Glutamatergic neuron (in vitro differentiated cells): Measurements from ENCODE around the gene CARD14. TPM values are rescaled to one million over a fixed set of nuclear protein-coding genes. Genes with fewer than 3 reads are reported as not detected.

Source experiments
- DNase-seq: peaks from one replicate; pipeline ENCODE4 v3.0.0; 2022
- H3K27ac Mint-ChIP-seq: one replicate; pipeline ENCODE4 v1.8.0; 2020; ENCODE audit warnings: mild to moderate bottlenecking, mixed read lengths, inconsistent platforms; ENCODE audit not compliant: unreplicated experiment
- H3K27me3 Mint-ChIP-seq: one replicate; pipeline ENCODE4 v1.8.0; 2020; ENCODE audit warnings: mild to moderate bottlenecking, moderate library complexity, mixed read lengths, inconsistent platforms; ENCODE audit not compliant: unreplicated experiment
- H3K36me3 Mint-ChIP-seq: one replicate; pipeline ENCODE4 v1.8.0; 2020; ENCODE audit warnings: mild to moderate bottlenecking, mixed read lengths, inconsistent platforms; ENCODE audit not compliant: unreplicated experiment
- H3K4me1 Mint-ChIP-seq: one replicate; pipeline ENCODE4 v1.8.0; 2020; ENCODE audit warnings: mild to moderate bottlenecking, low read depth, mixed read lengths, inconsistent platforms; ENCODE audit not compliant: unreplicated experiment
- H3K4me3 Mint-ChIP-seq: one replicate; pipeline ENCODE4 v1.8.0; 2020; ENCODE audit warnings: mild to moderate bottlenecking, mixed read lengths, inconsistent platforms; ENCODE audit not compliant: unreplicated experiment
- H3K9me3 Mint-ChIP-seq: one replicate; pipeline ENCODE4 v1.8.0; 2020; ENCODE audit warnings: mild to moderate bottlenecking, moderate library complexity, mixed read lengths, inconsistent platforms; ENCODE audit not compliant: unreplicated experiment
- total RNA-seq: library from RNA; stranded (reverse); fragmentation: NEBNext Ultra II Directional; extraction: Animal tissue kit (Norgen Biotek cat#: 25700); gene quantifications from one replicate; pipeline ENCODE4 v1.2.1, GENCODE V29; 2021; ENCODE audit not compliant: unreplicated experiment
- TF ChIP-seq, protein P1 (sequence below): fragments of 200-600 bp; sonication (generic); IDR thresholded peaks from one replicate; pipeline ENCODE4 v1.5.0; 2021; ENCODE audit not compliant: partially characterized antibody, unreplicated experiment

The CARD14 gene
- total RNA-seq, 1 donor from 2014 or later = 1.1 TPM

DNA sequence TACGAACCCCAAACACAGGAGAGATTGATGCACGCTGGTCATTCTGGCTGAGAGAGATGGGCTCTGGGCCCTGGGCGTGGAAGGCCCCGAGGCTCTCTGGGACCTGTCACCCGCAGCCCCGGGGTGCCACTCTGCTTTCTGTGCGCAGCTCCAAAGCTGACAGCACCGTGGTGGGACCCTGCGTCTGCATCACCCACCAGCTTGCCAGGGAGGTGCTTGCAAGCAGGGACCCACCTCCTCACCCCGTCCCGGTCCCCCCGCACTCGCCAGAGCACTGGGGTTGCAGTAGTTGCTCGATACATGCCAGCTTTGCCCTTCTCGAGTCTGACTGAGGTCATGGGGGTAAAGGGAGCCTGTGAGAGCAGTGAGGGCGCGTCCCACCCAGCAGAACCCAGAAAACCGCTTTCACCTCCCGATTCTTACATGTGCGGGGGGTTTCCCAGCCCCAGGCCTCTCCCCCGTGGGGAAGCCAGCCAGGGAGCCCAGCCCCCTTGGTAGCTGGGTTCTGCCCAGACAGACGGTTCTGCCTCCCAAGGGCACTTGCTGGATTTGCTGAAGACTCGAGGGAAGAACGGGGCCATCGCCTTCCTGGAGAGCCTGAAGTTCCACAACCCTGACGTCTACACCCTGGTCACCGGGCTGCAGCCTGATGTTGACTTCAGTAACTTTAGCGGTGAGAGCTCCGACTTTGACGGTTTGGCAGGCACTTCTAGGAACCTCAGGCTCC, 12.5 kb downstream of the CARD14 start:
- peaks cover 4% of the 10 kb centered on the region for H3K4me1 Mint-ChIP-seq
- H3K4me3 Mint-ChIP-seq = no peak overlapping the region
- H3K27me3 Mint-ChIP-seq = peaks cover 4% of the 10 kb centered on the region
- TF ChIP-seq, protein P1, sequence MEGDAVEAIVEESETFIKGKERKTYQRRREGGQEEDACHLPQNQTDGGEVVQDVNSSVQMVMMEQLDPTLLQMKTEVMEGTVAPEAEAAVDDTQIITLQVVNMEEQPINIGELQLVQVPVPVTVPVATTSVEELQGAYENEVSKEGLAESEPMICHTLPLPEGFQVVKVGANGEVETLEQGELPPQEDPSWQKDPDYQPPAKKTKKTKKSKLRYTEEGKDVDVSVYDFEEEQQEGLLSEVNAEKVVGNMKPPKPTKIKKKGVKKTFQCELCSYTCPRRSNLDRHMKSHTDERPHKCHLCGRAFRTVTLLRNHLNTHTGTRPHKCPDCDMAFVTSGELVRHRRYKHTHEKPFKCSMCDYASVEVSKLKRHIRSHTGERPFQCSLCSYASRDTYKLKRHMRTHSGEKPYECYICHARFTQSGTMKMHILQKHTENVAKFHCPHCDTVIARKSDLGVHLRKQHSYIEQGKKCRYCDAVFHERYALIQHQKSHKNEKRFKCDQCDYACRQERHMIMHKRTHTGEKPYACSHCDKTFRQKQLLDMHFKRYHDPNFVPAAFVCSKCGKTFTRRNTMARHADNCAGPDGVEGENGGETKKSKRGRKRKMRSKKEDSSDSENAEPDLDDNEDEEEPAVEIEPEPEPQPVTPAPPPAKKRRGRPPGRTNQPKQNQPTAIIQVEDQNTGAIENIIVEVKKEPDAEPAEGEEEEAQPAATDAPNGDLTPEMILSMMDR = no peak
- peaks cover 6% of the 10 kb centered on the region for H3K9me3 Mint-ChIP-seq
- no peak for DNase-seq
- no peaks in the 10 kb centered on the region for H3K36me3 Mint-ChIP-seq
- H3K27ac Mint-ChIP-seq = no peak overlapping the region

DNA sequence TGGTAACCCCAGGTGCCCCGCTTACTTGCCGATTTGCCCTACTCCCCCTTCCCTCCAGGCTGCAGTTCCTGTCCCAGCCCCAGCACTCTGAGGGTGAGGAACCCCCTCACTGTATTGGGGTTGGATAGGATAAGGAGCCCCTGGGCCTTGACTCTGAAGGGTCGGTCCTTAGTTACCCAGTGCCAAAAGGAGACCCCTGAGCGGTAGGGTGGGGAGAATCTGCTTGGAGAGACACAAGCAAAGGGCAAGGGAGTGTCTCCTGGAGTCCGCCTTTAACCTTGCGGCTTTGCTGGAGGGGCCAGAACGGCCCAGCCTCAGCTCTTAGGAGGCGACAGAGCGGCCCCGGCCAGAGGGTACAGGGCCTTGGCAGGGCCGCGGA, 13.0 kb downstream of the CARD14 start:
- H3K27ac Mint-ChIP-seq = no peak overlapping the region
- H3K27me3 Mint-ChIP-seq = peaks cover 4% of the 10 kb centered on the region
- peaks cover 4% of the 10 kb centered on the region for H3K4me1 Mint-ChIP-seq
- no peaks in the 10 kb centered on the region for H3K36me3 Mint-ChIP-seq
- H3K9me3 Mint-ChIP-seq = peaks cover 6% of the 10 kb centered on the region
- H3K4me3 Mint-ChIP-seq = no peak overlapping the region
- DNase-seq = no peak
- TF ChIP-seq, protein P1 = no peak

DNA sequence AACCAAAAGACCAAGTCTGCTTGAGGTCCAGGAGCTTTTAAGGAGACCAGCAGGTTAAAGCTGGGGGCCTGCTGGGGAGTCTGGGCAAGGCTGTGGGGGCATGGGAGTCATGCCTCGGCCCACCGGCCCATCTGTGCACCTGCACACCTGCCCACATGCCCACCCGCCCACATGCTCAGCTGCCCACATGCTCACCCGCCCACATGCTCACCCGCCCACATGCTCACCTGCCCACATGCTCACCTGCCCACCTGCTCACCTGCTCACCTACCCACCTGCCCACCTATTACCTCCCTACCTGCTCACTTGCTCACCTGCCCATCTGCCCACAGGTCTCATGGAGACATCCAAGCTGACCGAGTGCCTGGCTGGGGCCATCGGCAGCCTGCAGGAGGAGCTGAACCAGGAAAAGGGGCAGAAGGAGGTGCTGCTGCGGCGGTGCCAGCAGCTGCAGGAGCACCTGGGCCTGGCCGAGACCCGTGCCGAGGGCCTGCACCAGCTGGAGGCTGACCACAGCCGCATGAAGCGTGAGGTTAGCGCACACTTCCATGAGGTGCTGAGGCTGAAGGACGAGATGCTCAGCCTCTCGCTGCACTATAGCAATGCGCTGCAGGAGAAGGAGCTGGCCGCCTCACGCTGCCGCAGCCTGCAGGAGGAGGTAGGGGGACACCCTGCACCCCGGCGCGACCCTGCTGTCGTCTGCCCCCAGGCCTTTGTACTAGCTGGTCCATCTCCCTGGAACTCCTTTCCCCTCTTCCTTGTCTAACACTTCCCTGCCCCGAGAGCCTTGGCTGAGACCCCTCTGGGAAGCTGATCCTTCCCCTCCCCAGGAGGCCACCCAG, 14.0 kb downstream of the CARD14 start:
- Mint-ChIP-seq H3K4me3 (no peak overlapping the region), H3K36me3 (no peaks in the 10 kb centered on the region), H3K27ac (no peak overlapping the region), H3K9me3 (peaks cover 6% of the 10 kb centered on the region), H3K27me3 (peaks cover 4% of the 10 kb centered on the region), H3K4me1 (peaks cover 4% of the 10 kb centered on the region)
- no peak for DNase-seq
- TF ChIP-seq, protein P1 = no peak

DNA sequence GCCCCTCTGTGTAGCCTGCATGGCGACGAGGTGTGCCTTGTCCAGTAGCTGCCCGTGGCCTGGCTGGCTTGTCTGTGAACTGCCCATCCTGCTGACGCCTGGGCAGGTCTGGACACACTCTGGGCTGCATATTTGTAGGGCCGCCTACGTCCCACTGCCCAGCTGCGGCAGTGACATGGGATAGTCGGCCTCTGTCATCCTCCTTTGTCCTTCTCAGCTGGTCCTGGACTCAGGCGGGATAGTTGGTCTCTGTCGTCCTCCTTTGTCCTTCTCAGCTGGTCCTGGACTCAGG, 14.5 kb downstream of the CARD14 start:
- H3K27me3 Mint-ChIP-seq = peaks cover 4% of the 10 kb centered on the region
- H3K27ac Mint-ChIP-seq = no peak overlapping the region
- H3K36me3 Mint-ChIP-seq = no peaks in the 10 kb centered on the region
- no peak overlapping the region for H3K4me3 Mint-ChIP-seq
- peaks cover 2% of the 10 kb centered on the region for H3K4me1 Mint-ChIP-seq
- no peak for DNase-seq
- peaks cover 6% of the 10 kb centered on the region for H3K9me3 Mint-ChIP-seq
- TF ChIP-seq, protein P1 = no peak

DNA sequence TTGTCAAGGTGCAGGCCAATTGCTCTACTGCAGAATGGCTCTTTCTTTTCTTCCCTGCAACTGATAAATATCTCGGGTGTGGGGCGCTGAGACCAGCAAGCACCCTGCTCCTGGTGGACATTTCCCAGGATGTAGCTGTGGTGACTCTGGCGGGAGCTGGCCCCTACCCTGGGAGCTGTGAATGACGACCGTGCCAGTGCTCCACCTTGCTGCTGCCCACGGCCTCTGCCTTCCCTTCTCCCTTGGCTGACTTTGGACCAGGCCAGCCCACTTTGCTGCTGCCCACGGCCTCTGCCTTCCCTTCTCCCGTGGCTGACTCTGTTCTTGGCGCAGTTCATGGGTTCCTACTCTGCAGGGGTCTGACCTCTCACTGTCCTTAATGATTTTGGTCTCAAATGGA, 16.1 kb downstream of the CARD14 start:
- DNase-seq = no peak
- Mint-ChIP-seq H3K27me3 (peaks cover 4% of the 10 kb centered on the region), H3K4me1 (peaks cover 4% of the 10 kb centered on the region), H3K4me3 (no peak overlapping the region), H3K9me3 (peaks cover 7% of the 10 kb centered on the region), H3K36me3 (no peaks in the 10 kb centered on the region), H3K27ac (no peak overlapping the region)
- TF ChIP-seq, protein P1 = no peak
